B cell (primary cell): ENCODE results near the gene RC3H1.

Source experiments
- EZH2 ChIP-seq: IDR thresholded peaks from 2 replicates; pipeline ENCODE4 v1.6.1; 2012; ENCODE audit warnings: borderline replicate concordance, low read depth, mild to moderate bottlenecking, moderate library complexity, low read length; ENCODE audit not compliant: insufficient read depth, poor library complexity, severe bottlenecking
- TF ChIP-seq, protein P1 (sequence below): fragments of 200-600 bp; IDR thresholded peaks from one replicate; pipeline ENCODE4 v1.8.0; 2022; ENCODE audit warnings: antibody characterized with exemption, mild to moderate bottlenecking

DNA sequence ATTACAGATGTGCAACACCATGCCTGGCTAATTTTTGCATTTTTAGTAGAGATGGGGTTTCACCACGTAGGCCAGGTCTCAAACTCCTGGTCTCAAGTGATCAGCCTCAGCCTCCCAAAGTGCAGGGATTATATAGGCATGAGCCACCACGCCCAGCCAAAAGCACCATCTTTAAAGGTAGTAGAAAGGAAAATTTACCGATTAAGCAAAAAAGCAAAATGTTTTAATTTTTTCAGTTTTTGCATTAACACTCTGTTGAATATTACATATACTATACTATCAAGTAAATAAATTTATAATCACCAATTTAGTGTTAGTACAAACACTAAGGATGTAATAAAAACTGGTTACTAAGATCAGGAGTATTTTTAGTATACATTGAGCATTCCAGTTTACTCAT, 20.6 kb downstream of the RC3H1 start:
- TF ChIP-seq, protein P1, sequence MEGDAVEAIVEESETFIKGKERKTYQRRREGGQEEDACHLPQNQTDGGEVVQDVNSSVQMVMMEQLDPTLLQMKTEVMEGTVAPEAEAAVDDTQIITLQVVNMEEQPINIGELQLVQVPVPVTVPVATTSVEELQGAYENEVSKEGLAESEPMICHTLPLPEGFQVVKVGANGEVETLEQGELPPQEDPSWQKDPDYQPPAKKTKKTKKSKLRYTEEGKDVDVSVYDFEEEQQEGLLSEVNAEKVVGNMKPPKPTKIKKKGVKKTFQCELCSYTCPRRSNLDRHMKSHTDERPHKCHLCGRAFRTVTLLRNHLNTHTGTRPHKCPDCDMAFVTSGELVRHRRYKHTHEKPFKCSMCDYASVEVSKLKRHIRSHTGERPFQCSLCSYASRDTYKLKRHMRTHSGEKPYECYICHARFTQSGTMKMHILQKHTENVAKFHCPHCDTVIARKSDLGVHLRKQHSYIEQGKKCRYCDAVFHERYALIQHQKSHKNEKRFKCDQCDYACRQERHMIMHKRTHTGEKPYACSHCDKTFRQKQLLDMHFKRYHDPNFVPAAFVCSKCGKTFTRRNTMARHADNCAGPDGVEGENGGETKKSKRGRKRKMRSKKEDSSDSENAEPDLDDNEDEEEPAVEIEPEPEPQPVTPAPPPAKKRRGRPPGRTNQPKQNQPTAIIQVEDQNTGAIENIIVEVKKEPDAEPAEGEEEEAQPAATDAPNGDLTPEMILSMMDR: no peak
- no peak for TF ChIP-seq EZH2
